WTC11 (cell line): ENCODE data around the gene CREB3L1. TPM values are rescaled to one million over a fixed set of nuclear protein-coding genes. Genes with fewer than 3 reads are reported as not detected.

ENCODE experiments used
- ATAC-seq: fragments of 200-7000 bp; cut with Tn5 transposase; 2 replicates; pipeline ENCODE4 v1.10.0; 2021; ENCODE audit warnings: mild to moderate bottlenecking, moderate library complexity
- CTCF ChIA-PET: fragments of 300-600 bp; sonication (Branson Sonifier 250); formaldehyde crosslinking; loops from one replicate; lab custom pipeline; 2021; ENCODE audit warnings: antibody characterized with exemption; lab: Charles Lee
- POLR2A ChIA-PET: fragments of 350-600 bp; sonication (Branson Sonifier 250); formaldehyde crosslinking; loops from one replicate; lab custom pipeline; 2021; ENCODE audit warnings: antibody characterized with exemption; lab: Charles Lee
- DNase-seq: peaks from one replicate; pipeline ENCODE4 v3.0.0; 2021; ENCODE audit warnings: low spot score
- H3K27ac Mint-ChIP-seq: 2 replicates; pipeline ENCODE4 v1.8.0; 2021; ENCODE audit warnings: mixed read lengths
- H3K27me3 Mint-ChIP-seq: 2 replicates; pipeline ENCODE4 v1.8.0; 2021; ENCODE audit warnings: low read depth, mild to moderate bottlenecking, moderate library complexity, mixed read lengths
- H3K36me3 Mint-ChIP-seq: 2 replicates; pipeline ENCODE4 v1.8.0; 2021; ENCODE audit warnings: mixed read lengths
- H3K4me1 Mint-ChIP-seq: 2 replicates; pipeline ENCODE4 v1.8.0; 2022; ENCODE audit warnings: mixed read lengths
- H3K4me3 Mint-ChIP-seq: 2 replicates; pipeline ENCODE4 v1.8.0; 2021; ENCODE audit warnings: mild to moderate bottlenecking, moderate library complexity, mixed read lengths
- H3K9me3 Mint-ChIP-seq: 2 replicates; pipeline ENCODE4 v1.8.0; 2021; ENCODE audit warnings: mixed read lengths
- ATF3 ChIP-seq: sonication (generic); formaldehyde crosslinking; conservative IDR thresholded peaks from 2 replicates; pipeline ENCODE4 v1.8.1; 2022; ENCODE audit warnings: mild to moderate bottlenecking, missing genetic modification reagents
- CDX4 ChIP-seq: fragments of 250-450 bp; sonication (Bioruptor Pico); IDR thresholded peaks from 2 replicates; pipeline ENCODE4 v1.9.0; 2021; ENCODE audit warnings: moderate library complexity, mild to moderate bottlenecking, inconsistent platforms, borderline replicate concordance
- E2F1 ChIP-seq: sonication (generic); formaldehyde crosslinking; IDR thresholded peaks from 2 replicates; pipeline ENCODE4 v1.8.0; 2022; ENCODE audit warnings: mild to moderate bottlenecking, missing genetic modification reagents
- E2F5 ChIP-seq: sonication (generic); formaldehyde crosslinking; IDR thresholded peaks from 2 replicates; pipeline ENCODE4 v1.8.1; 2022; ENCODE audit warnings: mild to moderate bottlenecking, moderate library complexity, missing genetic modification reagents
- GRHL2 ChIP-seq: fragments of 250-450 bp; sonication (Bioruptor Pico); IDR thresholded peaks from 2 replicates; pipeline ENCODE4 v1.8.0; 2022; ENCODE audit warnings: mild to moderate bottlenecking, moderate library complexity; ENCODE audit not compliant: insufficient replicate concordance, severe bottlenecking
- JAZF1 ChIP-seq: fragments of 250-450 bp; sonication (Bioruptor Pico); IDR thresholded peaks from 2 replicates; pipeline ENCODE4 v1.9.0; 2021; ENCODE audit warnings: moderate library complexity, mild to moderate bottlenecking, inconsistent platforms
- NFYB ChIP-seq: sonication (generic); formaldehyde crosslinking; conservative IDR thresholded peaks from 2 replicates; pipeline ENCODE4 v1.8.0; 2022; ENCODE audit warnings: low read depth, missing genetic modification reagents
- NR2C2 ChIP-seq: sonication (generic); formaldehyde crosslinking; IDR thresholded peaks from 2 replicates; pipeline ENCODE4 v1.8.0; 2022; ENCODE audit warnings: mild to moderate bottlenecking, missing genetic modification reagents
- PRRX2 ChIP-seq: fragments of 250-450 bp; sonication (Bioruptor Pico); IDR thresholded peaks from 2 replicates; pipeline ENCODE4 v1.8.0; 2021; ENCODE audit warnings: mild to moderate bottlenecking
- SMAD4 ChIP-seq: sonication (generic); formaldehyde crosslinking; IDR thresholded peaks from 2 replicates; pipeline ENCODE4 v1.8.0; 2022; ENCODE audit warnings: mild to moderate bottlenecking, missing genetic modification reagents
- TCF7 ChIP-seq: sonication (generic); formaldehyde crosslinking; IDR thresholded peaks from 2 replicates; pipeline ENCODE4 v1.8.0; 2022; ENCODE audit warnings: mild to moderate bottlenecking, low read depth, missing genetic modification reagents, moderate library complexity
- TEAD1 ChIP-seq: sonication (generic); formaldehyde crosslinking; IDR thresholded peaks from 2 replicates; pipeline ENCODE4 v1.8.0; 2022; ENCODE audit warnings: mild to moderate bottlenecking, missing genetic modification reagents
- ZNF121 ChIP-seq: sonication (generic); formaldehyde crosslinking; IDR thresholded peaks from 2 replicates; pipeline ENCODE4 v1.8.0; 2023; ENCODE audit warnings: missing genetic modification reagents
- ZNF232 ChIP-seq: sonication (generic); formaldehyde crosslinking; IDR thresholded peaks from 2 replicates; pipeline ENCODE4 v1.8.0; 2022; ENCODE audit warnings: mild to moderate bottlenecking, missing genetic modification reagents
- ZNF281 ChIP-seq: sonication (generic); formaldehyde crosslinking; IDR thresholded peaks from 2 replicates; pipeline ENCODE4 v1.8.0; 2023; ENCODE audit warnings: mild to moderate bottlenecking, missing genetic modification reagents
- ZNF396 ChIP-seq: fragments of 250-450 bp; sonication (Bioruptor Pico); IDR thresholded peaks from 2 replicates; pipeline ENCODE4 v1.8.0; 2021; ENCODE audit warnings: mild to moderate bottlenecking, moderate library complexity, borderline replicate concordance
- ZNF416 ChIP-seq: fragments of 250-450 bp; sonication (Bioruptor Pico); IDR thresholded peaks from 2 replicates; pipeline ENCODE4 v1.9.0; 2021; ENCODE audit warnings: mild to moderate bottlenecking, inconsistent platforms
- ZNF423 ChIP-seq: fragments of 250-450 bp; sonication (Bioruptor Pico); IDR thresholded peaks from 2 replicates; pipeline ENCODE4 v2.1.2; 2022; ENCODE audit warnings: mild to moderate bottlenecking, moderate library complexity
- ZNF425 ChIP-seq: fragments of 250-450 bp; sonication (Bioruptor Pico); conservative IDR thresholded peaks from 2 replicates; pipeline ENCODE4 v1.9.0; 2021; ENCODE audit warnings: mild to moderate bottlenecking
- ZNF512 ChIP-seq: sonication (generic); formaldehyde crosslinking; IDR thresholded peaks from 2 replicates; pipeline ENCODE4 v1.8.1; 2022; ENCODE audit warnings: missing genetic modification reagents, borderline replicate concordance
- total RNA-seq: library from RNA; stranded (reverse); gene quantifications from 3 replicates; pipeline ENCODE4 v1.2.3, GENCODE V29; 2021

Gene CREB3L1
- total RNA-seq, 1 experiment from 2014 or later: 10.9 TPM

GRCh38 chr11:46332093-46332567 is 54.7 kb downstream of the CREB3L1 start:
- CTCF ChIA-PET: interaction anchor here (1.2 to 3.5 kb wide), 13 partner anchors 9 to 93 kb away, joined by 3 to 25 read pairs (median 6); partner anchors contain the start of gene CREB3L1
- Mint-ChIP-seq H3K9me3 (no peaks in the 10 kb centered on the region), H3K4me3 (peak overlapping the region; percentile 69), H3K36me3 (no peaks in the 10 kb centered on the region), H3K4me1 (peaks cover 62% of the 10 kb centered on the region), H3K27me3 (peaks cover 59% of the 10 kb centered on the region)
- DNase-seq (no peak), ATAC-seq (no peak)
- TF ChIP-seq SMAD4 (CRISPR knock-in tag) (peak; percentile 38; the same call in 1 of the 2 replicates), TEAD1 (peak; percentile 43; the same call in 1 of the 2 replicates), TCF7 (CRISPR knock-in tag) (no peak)
- TF ChIP-seq, all 79 proteins: peak for 2
- POLR2A ChIA-PET: interaction anchor here (0.6 to 1.2 kb wide), 5 partner anchors 12 to 397 kb away, joined by 3 to 4 read pairs (median 3); no protein-coding TSS in a partner anchor
- H3K27ac Mint-ChIP-seq: no peak overlapping the region

GRCh38 chr11:46332568-46333393 is 55.3 kb downstream of the CREB3L1 start:
- DNase-seq: peak; percentile 55
- ChIA-PET CTCF (interaction anchor here (1.2 to 3.5 kb wide), 13 partner anchors 9 to 94 kb away, joined by 3 to 25 read pairs (median 6); partner anchors contain the start of gene CREB3L1), POLR2A (interaction anchor here (0.6 to 1.2 kb wide), 5 partner anchors 11 to 398 kb away, joined by 3 to 4 read pairs (median 3); no protein-coding TSS in a partner anchor)
- Mint-ChIP-seq H3K4me3 (peak overlapping the region; percentile 69), H3K27me3 (peaks cover 56% of the 10 kb centered on the region), H3K4me1 (peaks cover 67% of the 10 kb centered on the region), H3K36me3 (no peaks in the 10 kb centered on the region), H3K27ac (no peak overlapping the region), H3K9me3 (no peaks in the 10 kb centered on the region)
- ATAC-seq: peak; percentile 54
- TF ChIP-seq ZNF232 (CRISPR knock-in tag) (no peak), E2F5 (CRISPR knock-in tag) (peak; percentile 25; the same call in 1 of the 2 replicates), GRHL2 (CRISPR knock-in tag) (no peak), ZNF425 (CRISPR knock-in tag) (no peak), ZNF396 (CRISPR knock-in tag) (no peak), E2F1 (CRISPR knock-in tag) (no peak), PRRX2 (CRISPR knock-in tag) (no peak), NFYB (CRISPR knock-in tag) (no peak), ZNF121 (no peak; the same call in 1 of the 2 replicates), ZNF512 (CRISPR knock-in tag) (no peak), ZNF281 (CRISPR knock-in tag) (no peak), JAZF1 (CRISPR knock-in tag) (no peak), SMAD4 (CRISPR knock-in tag) (no peak), CDX4 (no peak), ZNF423 (CRISPR knock-in tag) (peak; percentile 19; the same call in 1 of the 2 replicates), ATF3 (CRISPR knock-in tag) (no peak), NR2C2 (no peak), ZNF416 (CRISPR knock-in tag) (no peak)
